ENCODE measurements around the gene ADGRD2.

Gene ADGRD2

GRCh38 chr9:124493794-124494479, 43.7 kb downstream of the ADGRD2 start:
- Histone ChIP-seq H3K27me3 (ENCODE audit: control insufficient read depth, insufficient read depth, low read length) (no peaks in the 10 kb centered on the region), H3K4me3 (ENCODE audit: low read length) (no peak overlapping the region), H3K9ac (ENCODE audit: low read length) (no peak overlapping the region), H3K27ac (ENCODE audit: low read length) (no peak overlapping the region), H3K9me3 (ENCODE audit: control insufficient read depth, low read depth, low read length) (no peaks in the 10 kb centered on the region), H3K36me3 (ENCODE audit: control insufficient read depth, low read depth, low read length) (no peaks in the 10 kb centered on the region), H3K4me1 (ENCODE audit: control insufficient read depth, low read depth, low read length) (no peaks in the 10 kb centered on the region)

- Histone ChIP-seq H3K27ac (ENCODE audit: low read length) (no peak overlapping the region), H3K4me3 (ENCODE audit: low read length) (no peak overlapping the region), H3K9me3 (ENCODE audit: control insufficient read depth, low read depth, low read length) (no peaks in the 10 kb centered on the region), H3K9ac (ENCODE audit: low read length) (no peak overlapping the region), H3K27me3 (ENCODE audit: control insufficient read depth, insufficient read depth, low read length) (peaks cover 7% of the 10 kb centered on the region), H3K4me1 (ENCODE audit: control insufficient read depth, low read depth, low read length) (no peaks in the 10 kb centered on the region), H3K36me3 (ENCODE audit: control insufficient read depth, low read depth, low read length) (no peaks in the 10 kb centered on the region)
Measured at GRCh38 chr9:124495126-124496074, 45.1 kb downstream of the ADGRD2 start.

GRCh38 chr9:124496075-124496449, 45.8 kb downstream of the ADGRD2 start:
- Histone ChIP-seq H3K9me3 (ENCODE audit: control insufficient read depth, low read depth, low read length) (no peaks in the 10 kb centered on the region), H3K27me3 (ENCODE audit: control insufficient read depth, insufficient read depth, low read length) (peaks cover 11% of the 10 kb centered on the region), H3K4me3 (ENCODE audit: low read length) (no peak overlapping the region), H3K36me3 (ENCODE audit: control insufficient read depth, low read depth, low read length) (no peaks in the 10 kb centered on the region), H3K4me1 (ENCODE audit: control insufficient read depth, low read depth, low read length) (no peaks in the 10 kb centered on the region), H3K27ac (ENCODE audit: low read length) (no peak overlapping the region), H3K9ac (ENCODE audit: low read length) (no peak overlapping the region)

GRCh38 chr9:124496463-124496862, 46.2 kb downstream of the ADGRD2 start:
- no peaks in the 10 kb centered on the region for H3K4me1 ChIP-seq (ENCODE audit: control insufficient read depth, low read depth, low read length)
- no peaks in the 10 kb centered on the region for H3K36me3 ChIP-seq (ENCODE audit: control insufficient read depth, low read depth, low read length)
- H3K27me3 ChIP-seq (ENCODE audit: control insufficient read depth, insufficient read depth, low read length), result peaks cover 15% of the 10 kb centered on the region
- no peak overlapping the region for H3K27ac ChIP-seq (ENCODE audit: low read length)
- H3K4me3 ChIP-seq (ENCODE audit: low read length), result no peak overlapping the region
- no peaks in the 10 kb centered on the region for H3K9me3 ChIP-seq (ENCODE audit: control insufficient read depth, low read depth, low read length)
- H3K9ac ChIP-seq (ENCODE audit: low read length), result no peak overlapping the region

GRCh38 chr9:124497441-124497840, 47.2 kb downstream of the ADGRD2 start:
- peaks cover 25% of the 10 kb centered on the region for H3K27me3 ChIP-seq (ENCODE audit: control insufficient read depth, insufficient read depth, low read length)
- H3K4me3 ChIP-seq (ENCODE audit: low read length), result no peak overlapping the region
- no peaks in the 10 kb centered on the region for H3K9me3 ChIP-seq (ENCODE audit: control insufficient read depth, low read depth, low read length)
- no peaks in the 10 kb centered on the region for H3K36me3 ChIP-seq (ENCODE audit: control insufficient read depth, low read depth, low read length)
- no peaks in the 10 kb centered on the region for H3K4me1 ChIP-seq (ENCODE audit: control insufficient read depth, low read depth, low read length)
- no peak overlapping the region for H3K27ac ChIP-seq (ENCODE audit: low read length)
- no peak overlapping the region for H3K9ac ChIP-seq (ENCODE audit: low read length)

GRCh38 chr9:124498040-124498439, 47.8 kb downstream of the ADGRD2 start:
- Histone ChIP-seq H3K36me3 (ENCODE audit: control insufficient read depth, low read depth, low read length) (no peaks in the 10 kb centered on the region), H3K9ac (ENCODE audit: low read length) (no peak overlapping the region), H3K27me3 (ENCODE audit: control insufficient read depth, insufficient read depth, low read length) (peaks cover 31% of the 10 kb centered on the region), H3K27ac (ENCODE audit: low read length) (no peak overlapping the region), H3K4me1 (ENCODE audit: control insufficient read depth, low read depth, low read length) (no peaks in the 10 kb centered on the region), H3K9me3 (ENCODE audit: control insufficient read depth, low read depth, low read length) (no peaks in the 10 kb centered on the region), H3K4me3 (ENCODE audit: low read length) (no peak overlapping the region)

- Histone ChIP-seq H3K27me3 (ENCODE audit: control insufficient read depth, insufficient read depth, low read length) (peaks cover 37% of the 10 kb centered on the region), H3K4me1 (ENCODE audit: control insufficient read depth, low read depth, low read length) (no peaks in the 10 kb centered on the region), H3K36me3 (ENCODE audit: control insufficient read depth, low read depth, low read length) (no peaks in the 10 kb centered on the region), H3K4me3 (ENCODE audit: low read length) (no peak overlapping the region), H3K9ac (ENCODE audit: low read length) (no peak overlapping the region), H3K27ac (ENCODE audit: low read length) (no peak overlapping the region), H3K9me3 (ENCODE audit: control insufficient read depth, low read depth, low read length) (no peaks in the 10 kb centered on the region)
Measured at GRCh38 chr9:124498499-124499146, 48.4 kb downstream of the ADGRD2 start.

GRCh38 chr9:124499216-124499615, 49.0 kb downstream of the ADGRD2 start:
- Histone ChIP-seq H3K4me3 (ENCODE audit: low read length) (no peak overlapping the region), H3K9ac (ENCODE audit: low read length) (no peak overlapping the region), H3K27ac (ENCODE audit: low read length) (no peak overlapping the region), H3K9me3 (ENCODE audit: control insufficient read depth, low read depth, low read length) (no peaks in the 10 kb centered on the region), H3K36me3 (ENCODE audit: control insufficient read depth, low read depth, low read length) (no peaks in the 10 kb centered on the region), H3K4me1 (ENCODE audit: control insufficient read depth, low read depth, low read length) (no peaks in the 10 kb centered on the region), H3K27me3 (ENCODE audit: control insufficient read depth, insufficient read depth, low read length) (peaks cover 43% of the 10 kb centered on the region)

GRCh38 chr9:124500028-124500795, 50.0 kb downstream of the ADGRD2 start:
- H3K27me3 ChIP-seq (ENCODE audit: control insufficient read depth, insufficient read depth, low read length), result peaks cover 51% of the 10 kb centered on the region
- H3K27ac ChIP-seq (ENCODE audit: low read length), result no peak overlapping the region
- H3K9me3 ChIP-seq (ENCODE audit: control insufficient read depth, low read depth, low read length), result no peaks in the 10 kb centered on the region
- H3K4me3 ChIP-seq (ENCODE audit: low read length), result no peak overlapping the region
- H3K4me1 ChIP-seq (ENCODE audit: control insufficient read depth, low read depth, low read length), result no peaks in the 10 kb centered on the region
- no peaks in the 10 kb centered on the region for H3K36me3 ChIP-seq (ENCODE audit: control insufficient read depth, low read depth, low read length)
- no peak overlapping the region for H3K9ac ChIP-seq (ENCODE audit: low read length)

GRCh38 chr9:124500796-124501611, 50.8 kb downstream of the ADGRD2 start:
- H3K27me3 ChIP-seq (ENCODE audit: control insufficient read depth, insufficient read depth, low read length), result peaks cover 59% of the 10 kb centered on the region
- H3K36me3 ChIP-seq (ENCODE audit: control insufficient read depth, low read depth, low read length), result no peaks in the 10 kb centered on the region
- no peak overlapping the region for H3K27ac ChIP-seq (ENCODE audit: low read length)
- H3K9me3 ChIP-seq (ENCODE audit: control insufficient read depth, low read depth, low read length), result no peaks in the 10 kb centered on the region
- H3K4me1 ChIP-seq (ENCODE audit: control insufficient read depth, low read depth, low read length), result no peaks in the 10 kb centered on the region
- H3K4me3 ChIP-seq (ENCODE audit: low read length), result no peak overlapping the region
- no peak overlapping the region for H3K9ac ChIP-seq (ENCODE audit: low read length)

Measured in iPS-18a (cell line).